SU-DHL-6 (cell line): ENCODE measurements around the gene RANBP3.

ENCODE experiments used
- H2AFZ ChIP-seq: fragments of 200-600 bp; sonication (generic); 2 replicates; pipeline ENCODE4 v1.6.1; 2014; ENCODE audit warnings: low read depth, mild to moderate bottlenecking, moderate library complexity, mixed read lengths, antibody characterized with exemption, low read length; ENCODE audit not compliant: severe bottlenecking
- H3F3A ChIP-seq: fragments of 200-600 bp; shearing (Covaris generic); 2 replicates; pipeline ENCODE4 v1.6.0; 2016; ENCODE audit warnings: antibody characterized with exemption, mild to moderate bottlenecking; ENCODE audit not compliant: insufficient read depth
- H3K27ac ChIP-seq: fragments of 200-600 bp; sonication (generic); 2 replicates; pipeline ENCODE4 v1.5.1; 2016; ENCODE audit warnings: low read depth, mild to moderate bottlenecking, low read length, moderate library complexity, mixed read lengths
- H3K27me3 ChIP-seq: fragments of 200-600 bp; sonication (generic), shearing (Covaris generic); 2 replicates; pipeline ENCODE4 v1.6.0; 2014; ENCODE audit warnings: mild to moderate bottlenecking, low read length
- H3K36me3 ChIP-seq: fragments of 200-600 bp; sonication (generic); 2 replicates; pipeline ENCODE4 v1.6.1; 2014; ENCODE audit warnings: mild to moderate bottlenecking, low read length, mixed read lengths
- H3K4me2 ChIP-seq: fragments of 300-600, 200-600 bp; shearing (Covaris generic), sonication (generic); 2 replicates; pipeline ENCODE4 v1.6.0; 2014; ENCODE audit warnings: low read length, low read depth, mild to moderate bottlenecking; ENCODE audit not compliant: poor library complexity, severe bottlenecking
- H3K4me3 ChIP-seq: fragments of 200-600 bp; sonication (generic); 2 replicates; pipeline ENCODE4 v1.5.1; 2014; ENCODE audit warnings: antibody characterized with exemption, low read length, mild to moderate bottlenecking, mixed read lengths; ENCODE audit not compliant: insufficient read depth, poor library complexity, severe bottlenecking
- H3K79me2 ChIP-seq: fragments of 200-600 bp; sonication (generic); 2 replicates; pipeline ENCODE4 v1.6.1; 2014; ENCODE audit warnings: mild to moderate bottlenecking, low read length, moderate library complexity; ENCODE audit not compliant: insufficient read depth
- H3K9ac ChIP-seq: fragments of 200-600 bp; sonication (generic); 2 replicates; pipeline ENCODE4 v1.7.0; 2014; ENCODE audit warnings: mild to moderate bottlenecking, low read length
- H3K9me2 ChIP-seq: fragments of 200-600 bp; sonication (generic); replicated peaks from 2 replicates; pipeline ENCODE4 v1.6.1; 2014; ENCODE audit warnings: low read length; ENCODE audit not compliant: insufficient read depth
- H3K9me3 ChIP-seq: fragments of 200-600 bp; sonication (generic); 2 replicates; pipeline ENCODE4 v1.6.1; 2014; ENCODE audit warnings: low read length, mixed read lengths; ENCODE audit not compliant: insufficient read depth
- H4K20me1 ChIP-seq: fragments of 200-600 bp; sonication (generic); 2 replicates; pipeline ENCODE4 v1.6.1; 2014; ENCODE audit warnings: low read depth, mild to moderate bottlenecking, antibody characterized with exemption, low read length, moderate library complexity, mixed read lengths
- CTCF ChIP-seq: fragments of 200-600 bp; sonication (generic); IDR thresholded peaks from one replicate; pipeline ENCODE4 v1.5.1; 2017; ENCODE audit warnings: antibody characterized with exemption, mild to moderate bottlenecking, low read length, moderate library complexity; ENCODE audit not compliant: insufficient read depth, poor library complexity, severe bottlenecking
- EZH2phosphoT487 ChIP-seq: fragments of 200-600 bp; sonication (generic), shearing (Covaris generic); conservative IDR thresholded peaks from 2 replicates; pipeline ENCODE4 v1.6.1; 2018; ENCODE audit warnings: mild to moderate bottlenecking, antibody characterized with exemption, low read length, moderate library complexity, mixed read lengths

The RANBP3 gene

DNA sequence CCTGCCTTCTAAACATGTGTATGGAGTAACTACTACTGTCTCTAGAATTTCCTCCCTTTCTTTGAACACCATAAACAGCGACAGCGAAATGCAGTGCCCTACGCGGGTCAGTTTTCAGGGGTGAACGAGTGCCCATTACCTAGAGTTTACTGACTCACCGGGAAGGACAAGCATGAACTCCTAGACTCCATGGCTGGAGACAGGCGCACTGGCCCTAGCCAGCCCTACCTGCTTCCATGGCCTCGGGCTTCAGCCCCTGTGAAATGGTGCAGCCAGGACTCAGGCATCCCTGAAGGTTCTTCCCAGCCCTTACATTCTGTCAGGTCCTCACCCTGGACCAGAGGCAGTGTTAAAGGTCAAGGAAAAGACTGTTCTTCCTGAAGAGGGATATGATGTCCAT lies 8.5 kb downstream of the RANBP3 start:
- TF ChIP-seq EZH2phosphoT487 (no peak), CTCF (no peak)
- Histone ChIP-seq H3K4me3 (no peak overlapping the region), H3K9me3 (no peaks in the 10 kb centered on the region), H2AFZ (no peak overlapping the region), H4K20me1 (peaks cover 32% of the 10 kb centered on the region; the same call in 1 of the 2 replicates), H3K27me3 (no peaks in the 10 kb centered on the region), H3K79me2 (peaks cover 99% of the 10 kb centered on the region), H3K4me2 (no peak overlapping the region), H3K9ac (no peak overlapping the region), H3K9me2 (no peaks in the 10 kb centered on the region), H3K36me3 (no peaks in the 10 kb centered on the region), H3F3A (no peaks in the 10 kb centered on the region), H3K27ac (no peak overlapping the region)

GRCh38 chr19:5968431-5969373 lies 9.2 kb downstream of the RANBP3 start:
- H3K27me3 ChIP-seq = no peaks in the 10 kb centered on the region
- H3K9me2 ChIP-seq = no peaks in the 10 kb centered on the region
- no peaks in the 10 kb centered on the region for H3K9me3 ChIP-seq
- H3K4me2 ChIP-seq = peak overlapping the region; percentile 24
- TF ChIP-seq CTCF (no peak), EZH2phosphoT487 (no peak)
- no peaks in the 10 kb centered on the region for H3K36me3 ChIP-seq
- no peak overlapping the region for H3K4me3 ChIP-seq
- H3F3A ChIP-seq = no peaks in the 10 kb centered on the region
- H4K20me1 ChIP-seq = peaks cover 32% of the 10 kb centered on the region; the same call in 1 of the 2 replicates
- no peak overlapping the region for H2AFZ ChIP-seq
- no peak overlapping the region; the same call in 1 of the 2 replicates for H3K9ac ChIP-seq
- H3K79me2 ChIP-seq = peaks cover 99% of the 10 kb centered on the region
- H3K27ac ChIP-seq = 0 out of 2 replicates have a peak overlapping the region, but pooled peaks have one; percentile 1

- Histone ChIP-seq H3K4me3 (no peak overlapping the region), H3K9me3 (no peaks in the 10 kb centered on the region), H3K79me2 (peaks cover 99% of the 10 kb centered on the region), H3K9me2 (no peaks in the 10 kb centered on the region), H3K27ac (no peak overlapping the region), H4K20me1 (peaks cover 33% of the 10 kb centered on the region), H2AFZ (no peak overlapping the region), H3K4me2 (peak overlapping the region; percentile 24), H3K36me3 (no peaks in the 10 kb centered on the region), H3K9ac (no peak overlapping the region; the same call in 1 of the 2 replicates), H3K27me3 (no peaks in the 10 kb centered on the region), H3F3A (no peaks in the 10 kb centered on the region)
- TF ChIP-seq CTCF = peak; percentile 72
- no peak for TF ChIP-seq EZH2phosphoT487
Measured at GRCh38 chr19:5967994-5968430, 9.9 kb downstream of the RANBP3 start.
